ENCODE data around the gene LYPLAL1. TPM values are rescaled to one million over a fixed set of nuclear protein-coding genes. Genes with fewer than 3 reads are reported as not detected.

The LYPLAL1 gene
- total RNA-seq, 1 donor from 2014 or later, result 17.4 TPM

- no peak for DNase-seq
- Mint-ChIP-seq H3K4me3 (ENCODE audit: unreplicated experiment) (no peak overlapping the region), H3K27ac (ENCODE audit: unreplicated experiment) (no peak overlapping the region), H3K4me1 (ENCODE audit: low read depth, unreplicated experiment) (peaks cover 6% of the 10 kb centered on the region), H3K9me3 (ENCODE audit: unreplicated experiment) (no peaks in the 10 kb centered on the region), H3K36me3 (ENCODE audit: unreplicated experiment) (no peaks in the 10 kb centered on the region), H3K27me3 (ENCODE audit: unreplicated experiment) (no peaks in the 10 kb centered on the region)
- TF ChIP-seq CTCF (IDR thresholded peaks at IDR 0.05; ENCODE audit: partially characterized antibody, unreplicated experiment), result no peak
Measured at GRCh38 chr1:219220945-219221344, 47.3 kb downstream of the LYPLAL1 start.

- no peaks in the 10 kb centered on the region for H3K36me3 Mint-ChIP-seq (ENCODE audit: unreplicated experiment)
- H3K4me3 Mint-ChIP-seq (ENCODE audit: unreplicated experiment), result no peak overlapping the region
- TF ChIP-seq CTCF (IDR thresholded peaks at IDR 0.05; ENCODE audit: partially characterized antibody, unreplicated experiment), result no peak
- peaks cover 6% of the 10 kb centered on the region for H3K4me1 Mint-ChIP-seq (ENCODE audit: low read depth, unreplicated experiment)
- no peak overlapping the region for H3K27ac Mint-ChIP-seq (ENCODE audit: unreplicated experiment)
- DNase-seq, result no peak
- no peaks in the 10 kb centered on the region for H3K27me3 Mint-ChIP-seq (ENCODE audit: unreplicated experiment)
- H3K9me3 Mint-ChIP-seq (ENCODE audit: unreplicated experiment), result no peaks in the 10 kb centered on the region
Measured at GRCh38 chr1:219223496-219223895, 49.8 kb downstream of the LYPLAL1 start.

- Mint-ChIP-seq H3K36me3 (ENCODE audit: unreplicated experiment) (no peaks in the 10 kb centered on the region), H3K27ac (ENCODE audit: unreplicated experiment) (no peak overlapping the region), H3K4me3 (ENCODE audit: unreplicated experiment) (no peak overlapping the region), H3K9me3 (ENCODE audit: unreplicated experiment) (peaks cover 2% of the 10 kb centered on the region), H3K27me3 (ENCODE audit: unreplicated experiment) (no peaks in the 10 kb centered on the region), H3K4me1 (ENCODE audit: low read depth, unreplicated experiment) (peaks cover 4% of the 10 kb centered on the region)
- DNase-seq, result no peak
- TF ChIP-seq CTCF (IDR thresholded peaks at IDR 0.05; ENCODE audit: partially characterized antibody, unreplicated experiment), result no peak
Measured at GRCh38 chr1:219226196-219226595, 52.5 kb downstream of the LYPLAL1 start.

GRCh38 chr1:219227360-219228057 is 53.8 kb downstream of the LYPLAL1 start:
- Mint-ChIP-seq H3K4me3 (ENCODE audit: unreplicated experiment) (no peak overlapping the region), H3K27ac (ENCODE audit: unreplicated experiment) (no peak overlapping the region), H3K27me3 (ENCODE audit: unreplicated experiment) (no peaks in the 10 kb centered on the region), H3K36me3 (ENCODE audit: unreplicated experiment) (no peaks in the 10 kb centered on the region), H3K9me3 (ENCODE audit: unreplicated experiment) (peaks cover 2% of the 10 kb centered on the region), H3K4me1 (ENCODE audit: low read depth, unreplicated experiment) (peaks cover 7% of the 10 kb centered on the region)
- DNase-seq, result no peak
- TF ChIP-seq CTCF (IDR thresholded peaks at IDR 0.05; ENCODE audit: partially characterized antibody, unreplicated experiment), result no peak

- peaks cover 2% of the 10 kb centered on the region for H3K9me3 Mint-ChIP-seq (ENCODE audit: unreplicated experiment)
- peaks cover 7% of the 10 kb centered on the region for H3K4me1 Mint-ChIP-seq (ENCODE audit: low read depth, unreplicated experiment)
- no peaks in the 10 kb centered on the region for H3K27me3 Mint-ChIP-seq (ENCODE audit: unreplicated experiment)
- no peak overlapping the region for H3K27ac Mint-ChIP-seq (ENCODE audit: unreplicated experiment)
- no peak overlapping the region for H3K4me3 Mint-ChIP-seq (ENCODE audit: unreplicated experiment)
- TF ChIP-seq CTCF (IDR thresholded peaks at IDR 0.05; ENCODE audit: partially characterized antibody, unreplicated experiment), result no peak
- H3K36me3 Mint-ChIP-seq (ENCODE audit: unreplicated experiment), result no peaks in the 10 kb centered on the region
- DNase-seq, result no peak
Measured at GRCh38 chr1:219228058-219228419, 54.4 kb downstream of the LYPLAL1 start.

All from glutamatergic neuron (in vitro differentiated cells).